ENCODE measurements around the gene HNRNPLL.
"Not testable (repeated sequence)": the region's sequence is repeated elsewhere in the genome, so short reads cannot be mapped to it uniquely, and the experiment has no call there.

Gene HNRNPLL

DNA sequence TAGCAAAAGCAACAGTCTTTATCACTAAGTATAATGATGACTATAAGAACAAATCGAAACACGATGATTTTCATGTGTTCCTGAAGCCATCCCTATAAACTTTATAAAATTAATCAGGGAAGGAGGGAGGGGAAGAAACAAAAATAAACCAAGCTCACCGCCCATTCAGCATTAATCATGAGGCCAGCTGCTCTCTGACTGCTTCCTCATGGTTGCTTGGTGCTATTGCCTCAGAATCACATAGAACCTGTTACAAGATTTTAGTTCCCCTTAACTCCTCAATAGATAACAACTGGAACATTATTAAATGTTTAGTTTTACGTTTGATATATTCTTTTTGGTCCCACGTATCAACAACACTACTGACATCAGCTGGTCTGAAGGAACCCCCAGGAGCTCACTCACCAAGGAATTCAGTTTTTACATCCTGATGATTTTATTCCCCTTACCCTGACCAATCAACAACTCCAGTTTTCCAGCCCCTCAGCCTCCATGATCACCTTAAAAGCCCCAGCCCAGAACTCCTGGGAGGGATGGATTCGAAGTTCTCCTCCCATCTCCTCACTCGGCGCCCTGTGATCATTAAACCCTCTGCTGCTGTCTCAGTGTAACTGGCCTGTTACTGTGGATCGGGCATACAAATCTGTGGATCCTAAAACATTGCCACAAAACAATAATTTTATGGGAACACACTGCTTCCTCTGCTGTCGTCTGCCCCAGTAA is 10.6 kb upstream of the HNRNPLL start:
- H3K79me2 ChIP-seq (ENCODE audit: insufficient read depth, low read length): no peaks in the 10 kb centered on the region
- H3K4me3 ChIP-seq (ENCODE audit: low read length, poor library complexity, severe bottlenecking): no peak overlapping the region
- no peaks in the 10 kb centered on the region for H3F3A ChIP-seq (ENCODE audit: low read depth)
- H3K27me3 ChIP-seq (ENCODE audit: insufficient read depth, low read length, poor library complexity, severe bottlenecking): no peaks in the 10 kb centered on the region
- TF ChIP-seq, protein P1, sequence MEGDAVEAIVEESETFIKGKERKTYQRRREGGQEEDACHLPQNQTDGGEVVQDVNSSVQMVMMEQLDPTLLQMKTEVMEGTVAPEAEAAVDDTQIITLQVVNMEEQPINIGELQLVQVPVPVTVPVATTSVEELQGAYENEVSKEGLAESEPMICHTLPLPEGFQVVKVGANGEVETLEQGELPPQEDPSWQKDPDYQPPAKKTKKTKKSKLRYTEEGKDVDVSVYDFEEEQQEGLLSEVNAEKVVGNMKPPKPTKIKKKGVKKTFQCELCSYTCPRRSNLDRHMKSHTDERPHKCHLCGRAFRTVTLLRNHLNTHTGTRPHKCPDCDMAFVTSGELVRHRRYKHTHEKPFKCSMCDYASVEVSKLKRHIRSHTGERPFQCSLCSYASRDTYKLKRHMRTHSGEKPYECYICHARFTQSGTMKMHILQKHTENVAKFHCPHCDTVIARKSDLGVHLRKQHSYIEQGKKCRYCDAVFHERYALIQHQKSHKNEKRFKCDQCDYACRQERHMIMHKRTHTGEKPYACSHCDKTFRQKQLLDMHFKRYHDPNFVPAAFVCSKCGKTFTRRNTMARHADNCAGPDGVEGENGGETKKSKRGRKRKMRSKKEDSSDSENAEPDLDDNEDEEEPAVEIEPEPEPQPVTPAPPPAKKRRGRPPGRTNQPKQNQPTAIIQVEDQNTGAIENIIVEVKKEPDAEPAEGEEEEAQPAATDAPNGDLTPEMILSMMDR (conservative IDR thresholded peaks at IDR 0.05; ENCODE audit: low read length): no peak
- no peak for TF ChIP-seq EZH2phosphoT487 (IDR thresholded peaks at IDR 0.05; ENCODE audit: borderline replicate concordance)
- no peaks in the 10 kb centered on the region for H3K9me3 ChIP-seq (ENCODE audit: insufficient read depth, low read depth, low read length)
- 0 out of 2 replicates have a peak overlapping the region, but pooled peaks have one; percentile 3 for H2AFZ ChIP-seq (ENCODE audit: low read length)
- no peak overlapping the region for H3K9ac ChIP-seq (ENCODE audit: low read depth, low read length, poor library complexity, severe bottlenecking)
- no peaks in the 10 kb centered on the region for H3K9me2 ChIP-seq (replicated peaks; ENCODE audit: low read depth, low read length)
- no peak overlapping the region for H3K4me2 ChIP-seq (ENCODE audit: low read depth, low read length, poor library complexity, severe bottlenecking)
- H3K36me3 ChIP-seq (ENCODE audit: insufficient read depth, low read length): no peaks in the 10 kb centered on the region
- H4K20me1 ChIP-seq (ENCODE audit: insufficient read depth, low read length, poor library complexity, severe bottlenecking): no peaks in the 10 kb centered on the region
- peaks cover 7% of the 10 kb centered on the region for H3K4me1 ChIP-seq (ENCODE audit: insufficient read depth, low read length, poor library complexity, severe bottlenecking)

DNA sequence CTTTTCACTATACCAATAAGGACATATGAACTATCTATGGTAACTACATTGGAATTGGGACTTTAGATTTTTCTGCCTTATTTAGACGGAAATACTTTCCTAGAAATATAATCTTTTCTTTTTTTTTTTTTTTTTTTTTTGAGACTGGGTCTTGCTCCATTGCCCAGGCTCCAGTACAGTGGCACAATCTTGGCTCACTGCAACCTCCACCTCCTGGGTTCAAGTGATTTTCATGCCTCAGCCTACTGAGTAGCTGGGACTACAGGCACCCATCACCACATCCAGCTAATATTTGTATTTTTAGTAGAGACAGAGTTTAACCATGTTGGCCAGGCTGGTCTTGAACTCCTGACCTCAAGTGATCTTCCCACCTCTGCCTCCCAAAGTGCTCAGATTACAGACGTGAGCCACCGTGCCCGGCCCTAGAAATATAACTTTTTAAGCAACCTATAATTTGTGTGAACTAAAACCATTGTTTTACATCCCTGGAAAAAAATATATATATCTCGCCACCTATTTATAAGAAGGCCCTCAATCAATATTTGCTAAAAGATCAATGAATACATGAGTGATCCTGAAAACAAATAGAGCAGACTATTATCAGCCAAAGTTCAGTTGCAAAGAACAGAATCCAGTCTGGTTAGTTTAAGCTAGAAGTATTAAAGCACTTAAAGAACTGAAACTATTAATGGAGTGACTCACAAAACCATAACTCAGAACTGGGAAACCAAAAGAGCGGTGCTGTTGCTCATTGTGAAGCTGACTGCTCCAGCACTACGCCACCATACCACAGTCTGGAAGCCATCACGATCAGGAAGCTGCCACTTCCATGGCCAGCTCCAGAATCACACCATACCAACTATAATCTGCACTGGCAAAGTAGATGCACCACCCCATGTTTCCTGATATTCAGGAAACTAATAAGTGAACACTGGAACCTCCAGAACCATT is 8.4 kb upstream of the HNRNPLL start:
- no peak overlapping the region for H3K4me2 ChIP-seq (ENCODE audit: low read depth, low read length, poor library complexity, severe bottlenecking)
- no peaks in the 10 kb centered on the region for H3K27me3 ChIP-seq (ENCODE audit: insufficient read depth, low read length, poor library complexity, severe bottlenecking)
- H3K79me2 ChIP-seq (ENCODE audit: insufficient read depth, low read length): no peaks in the 10 kb centered on the region
- no peaks in the 10 kb centered on the region for H3K36me3 ChIP-seq (ENCODE audit: insufficient read depth, low read length)
- H2AFZ ChIP-seq (ENCODE audit: low read length): no peak overlapping the region; the same call in 1 of the 2 replicates
- H3K9me3 ChIP-seq (ENCODE audit: insufficient read depth, low read depth, low read length): no peaks in the 10 kb centered on the region
- TF ChIP-seq, protein P1 (conservative IDR thresholded peaks at IDR 0.05; ENCODE audit: low read length): no peak
- no peak for TF ChIP-seq EZH2phosphoT487 (IDR thresholded peaks at IDR 0.05; ENCODE audit: borderline replicate concordance)
- no peak overlapping the region for H3K9ac ChIP-seq (ENCODE audit: low read depth, low read length, poor library complexity, severe bottlenecking)
- no peaks in the 10 kb centered on the region for H4K20me1 ChIP-seq (ENCODE audit: insufficient read depth, low read length, poor library complexity, severe bottlenecking)
- peaks cover 17% of the 10 kb centered on the region for H3K4me1 ChIP-seq (ENCODE audit: insufficient read depth, low read length, poor library complexity, severe bottlenecking)
- no peak overlapping the region for H3K4me3 ChIP-seq (ENCODE audit: low read length, poor library complexity, severe bottlenecking)
- H3K9me2 ChIP-seq (replicated peaks; ENCODE audit: low read depth, low read length): no peaks in the 10 kb centered on the region
- H3F3A ChIP-seq (ENCODE audit: low read depth): peaks cover 3% of the 10 kb centered on the region; the same call in 1 of the 2 replicates

DNA sequence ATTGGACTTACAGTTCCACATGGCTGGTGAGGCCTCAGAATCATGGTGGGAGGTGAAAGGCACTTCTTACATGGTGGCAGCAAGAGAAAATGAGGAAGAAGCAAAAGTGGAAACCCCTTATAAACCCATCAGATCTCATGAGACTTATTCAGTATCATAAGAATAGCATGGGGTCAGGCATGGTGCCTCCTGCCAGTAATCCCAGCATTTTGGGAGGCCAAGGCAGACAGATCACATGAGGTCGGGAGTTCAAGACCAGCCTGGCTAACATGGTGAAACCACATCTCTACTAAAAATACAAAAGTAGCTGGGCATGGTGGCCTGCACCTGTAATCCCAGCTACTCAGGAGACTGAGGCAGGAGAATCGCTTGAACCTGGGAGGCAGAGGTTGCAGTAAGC is 6.5 kb upstream of the HNRNPLL start:
- not testable (repeated sequence) for H3F3A ChIP-seq (ENCODE audit: low read depth); H3K79me2 ChIP-seq (ENCODE audit: insufficient read depth, low read length); H3K27me3 ChIP-seq (ENCODE audit: insufficient read depth, low read length, poor library complexity, severe bottlenecking); H3K9me2 ChIP-seq (replicated peaks; ENCODE audit: low read depth, low read length); H3K9me3 ChIP-seq (ENCODE audit: insufficient read depth, low read depth, low read length); H3K4me3 ChIP-seq (ENCODE audit: low read length, poor library complexity, severe bottlenecking); H2AFZ ChIP-seq (ENCODE audit: low read length); H4K20me1 ChIP-seq (ENCODE audit: insufficient read depth, low read length, poor library complexity, severe bottlenecking); H3K36me3 ChIP-seq (ENCODE audit: insufficient read depth, low read length); H3K4me2 ChIP-seq (ENCODE audit: low read depth, low read length, poor library complexity, severe bottlenecking); H3K9ac ChIP-seq (ENCODE audit: low read depth, low read length, poor library complexity, severe bottlenecking)
- H3K4me1 ChIP-seq (ENCODE audit: insufficient read depth, low read length, poor library complexity, severe bottlenecking): peaks cover 17% of the 10 kb centered on the region

Data from Loucy (cell line).